ENCODE data around the gene DPAGT1.
"Not testable (repeated sequence)": the region's sequence is repeated elsewhere in the genome, so short reads cannot be mapped to it uniquely, and the experiment has no call there.

Gene DPAGT1

DNA sequence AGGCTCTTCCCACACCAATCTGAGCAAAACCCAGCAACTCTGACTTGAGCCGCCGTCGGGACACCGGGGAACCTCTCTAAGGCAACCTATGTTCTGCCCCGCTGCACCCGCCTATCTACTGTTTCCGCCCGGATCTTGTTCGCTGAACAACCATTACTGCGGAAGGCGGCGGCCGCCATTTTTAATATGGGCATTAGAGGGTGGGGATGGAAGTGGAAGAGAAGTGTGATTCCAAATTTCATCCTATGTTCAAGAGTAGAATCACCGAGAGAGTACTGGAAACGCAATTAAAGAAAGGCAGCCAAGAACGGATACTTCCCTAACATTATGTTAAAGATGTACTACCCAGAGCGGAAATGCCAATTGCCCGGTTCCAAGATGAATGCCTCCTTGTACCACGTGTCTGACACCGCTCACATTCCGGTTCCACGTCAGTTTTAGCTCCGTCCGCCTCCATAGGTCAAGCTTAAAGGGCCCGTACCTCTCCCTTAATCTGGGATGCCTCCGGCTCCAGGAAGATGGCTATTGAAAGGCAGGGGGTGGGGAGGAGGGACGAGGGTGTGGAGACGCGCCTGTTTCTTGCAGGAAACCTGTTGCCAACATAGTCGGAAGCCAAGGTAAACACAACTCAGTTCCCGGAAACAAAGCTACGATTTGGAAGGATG, at the start of gene DPAGT1:
Gene DPAGT1, minus strand, starts transcription at position 95 of the 665 bp plus-strand sequence. CDS start 198 bp downstream, outside the sequence.
- peak within 1 kb of the TSS; percentile 68 for H3K4me3 ChIP-seq (ENCODE audit: low read length)
- peak within 1 kb of the TSS; percentile 83 for H3K9ac ChIP-seq (ENCODE audit: low read length)
- no peaks in the 10 kb centered on the region for H3K9me3 ChIP-seq (ENCODE audit: control insufficient read depth, low read length)
- no peaks in the 10 kb centered on the region for H3K27me3 ChIP-seq (ENCODE audit: control insufficient read depth, insufficient read depth, low read length)
- H3K36me3 ChIP-seq (ENCODE audit: control insufficient read depth, insufficient read depth, low read length): peaks cover 6% of the 10 kb centered on the region
- peaks cover 26% of the 10 kb centered on the region for H3K4me1 ChIP-seq (ENCODE audit: control insufficient read depth, insufficient read depth, low read length)

DNA sequence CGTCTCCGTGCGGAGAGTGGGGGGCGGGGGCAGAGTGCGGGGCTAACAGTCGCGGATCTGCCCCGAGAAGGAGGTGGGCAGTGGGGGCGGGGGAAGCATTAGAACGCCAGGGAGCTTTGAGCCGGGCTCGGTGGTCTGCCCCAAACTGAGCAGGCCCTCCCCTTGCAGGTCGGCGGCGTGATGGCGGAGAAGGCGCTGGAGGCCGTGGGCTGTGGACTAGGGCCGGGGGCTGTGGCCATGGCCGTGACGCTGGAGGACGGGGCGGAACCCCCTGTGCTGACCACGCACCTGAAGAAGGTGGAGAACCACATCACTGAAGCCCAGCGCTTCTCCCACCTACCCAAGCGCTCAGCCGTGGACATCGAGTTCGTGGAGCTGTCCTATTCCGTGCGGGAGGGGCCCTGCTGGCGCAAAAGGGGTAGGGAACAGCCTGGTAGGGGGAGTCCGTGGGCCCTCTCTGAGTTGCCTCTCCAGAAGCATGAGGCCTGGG, 48.2 kb upstream of the DPAGT1 start:
- no peak overlapping the region for H3K4me3 ChIP-seq (ENCODE audit: low read length)
- no peaks in the 10 kb centered on the region for H3K9me3 ChIP-seq (ENCODE audit: control insufficient read depth, low read length)
- H3K36me3 ChIP-seq (ENCODE audit: control insufficient read depth, insufficient read depth, low read length): no peaks in the 10 kb centered on the region
- H3K4me1 ChIP-seq (ENCODE audit: control insufficient read depth, insufficient read depth, low read length): peaks cover 12% of the 10 kb centered on the region
- H3K9ac ChIP-seq (ENCODE audit: low read length): peak overlapping the region; percentile 15
- peaks cover 51% of the 10 kb centered on the region for H3K27me3 ChIP-seq (ENCODE audit: control insufficient read depth, insufficient read depth, low read length)

DNA sequence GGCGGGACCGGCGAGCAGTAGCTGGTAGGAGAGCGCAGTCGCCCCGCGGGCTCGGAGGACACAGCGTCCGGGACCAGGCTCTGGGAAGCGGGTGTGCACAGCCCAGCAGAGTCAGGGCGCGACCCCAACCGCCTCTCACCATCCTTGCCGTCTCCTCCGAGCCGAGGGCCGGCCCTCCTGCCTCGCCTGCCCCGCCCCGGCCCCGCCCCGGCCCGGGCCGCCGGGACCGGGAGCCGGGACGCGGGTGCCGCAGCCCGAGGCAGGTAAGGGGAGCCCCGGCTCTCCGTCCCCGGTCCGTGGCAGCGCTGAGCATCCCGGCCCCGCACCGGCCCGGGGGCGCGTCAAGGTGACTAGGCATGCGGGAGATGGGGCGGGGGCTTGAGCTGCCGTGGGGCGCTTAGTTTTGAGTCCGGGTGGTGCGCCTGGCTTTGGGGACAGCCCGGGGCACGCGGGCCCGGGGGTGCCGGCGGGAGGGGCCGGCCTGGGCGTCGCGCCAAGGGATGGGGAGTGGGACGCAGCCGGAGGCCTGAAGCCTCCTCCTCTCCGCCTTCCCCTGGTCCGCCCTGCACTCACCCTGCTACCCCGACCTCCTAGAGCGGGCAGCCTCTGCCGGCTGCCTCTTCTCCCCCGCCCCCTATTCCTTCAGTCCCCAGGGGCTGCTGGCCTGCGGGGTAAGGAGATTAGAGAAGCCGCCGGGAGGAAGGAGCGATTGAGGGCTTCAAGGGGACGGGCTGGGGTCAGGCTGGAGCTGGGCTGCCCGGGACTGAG, 47.5 kb upstream of the DPAGT1 start, which contains the start of gene ABCG4:
Gene ABCG4, plus strand, starts transcription at position 35 of the 768 bp plus-strand sequence. CDS start 914 bp downstream, outside the sequence.
- Histone ChIP-seq H3K9me3 (ENCODE audit: control insufficient read depth, low read length) (no peaks in the 10 kb centered on the region), H3K9ac (ENCODE audit: low read length) (peak within 1 kb of the TSS; percentile 15), H3K27me3 (ENCODE audit: control insufficient read depth, insufficient read depth, low read length) (peaks cover 51% of the 10 kb centered on the region), H3K36me3 (ENCODE audit: control insufficient read depth, insufficient read depth, low read length) (no peaks in the 10 kb centered on the region), H3K4me1 (ENCODE audit: control insufficient read depth, insufficient read depth, low read length) (peaks cover 12% of the 10 kb centered on the region), H3K4me3 (ENCODE audit: low read length) (no peak within 1 kb of the TSS)

DNA sequence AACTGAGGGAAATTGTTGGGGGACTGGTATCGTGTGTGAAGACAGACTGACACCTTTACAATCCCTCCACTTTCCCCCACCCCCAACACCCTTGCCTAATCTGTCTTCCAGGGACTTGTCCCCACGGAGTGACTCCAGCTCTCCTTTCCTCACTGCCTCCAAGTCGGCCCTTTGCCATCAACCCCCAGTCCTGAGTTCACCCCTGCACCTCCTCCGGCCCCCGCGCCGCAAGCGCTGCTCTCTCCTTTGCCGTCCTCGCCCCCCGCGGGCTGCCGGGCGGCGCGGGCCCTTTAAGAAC, 47.0 kb upstream of the DPAGT1 start:
- Histone ChIP-seq H3K36me3 (ENCODE audit: control insufficient read depth, insufficient read depth, low read length) (no peaks in the 10 kb centered on the region), H3K9ac (ENCODE audit: low read length) (no peak overlapping the region), H3K4me1 (ENCODE audit: control insufficient read depth, insufficient read depth, low read length) (peaks cover 12% of the 10 kb centered on the region), H3K4me3 (ENCODE audit: low read length) (no peak overlapping the region), H3K27me3 (ENCODE audit: control insufficient read depth, insufficient read depth, low read length) (peaks cover 46% of the 10 kb centered on the region), H3K9me3 (ENCODE audit: control insufficient read depth, low read length) (no peaks in the 10 kb centered on the region)

DNA sequence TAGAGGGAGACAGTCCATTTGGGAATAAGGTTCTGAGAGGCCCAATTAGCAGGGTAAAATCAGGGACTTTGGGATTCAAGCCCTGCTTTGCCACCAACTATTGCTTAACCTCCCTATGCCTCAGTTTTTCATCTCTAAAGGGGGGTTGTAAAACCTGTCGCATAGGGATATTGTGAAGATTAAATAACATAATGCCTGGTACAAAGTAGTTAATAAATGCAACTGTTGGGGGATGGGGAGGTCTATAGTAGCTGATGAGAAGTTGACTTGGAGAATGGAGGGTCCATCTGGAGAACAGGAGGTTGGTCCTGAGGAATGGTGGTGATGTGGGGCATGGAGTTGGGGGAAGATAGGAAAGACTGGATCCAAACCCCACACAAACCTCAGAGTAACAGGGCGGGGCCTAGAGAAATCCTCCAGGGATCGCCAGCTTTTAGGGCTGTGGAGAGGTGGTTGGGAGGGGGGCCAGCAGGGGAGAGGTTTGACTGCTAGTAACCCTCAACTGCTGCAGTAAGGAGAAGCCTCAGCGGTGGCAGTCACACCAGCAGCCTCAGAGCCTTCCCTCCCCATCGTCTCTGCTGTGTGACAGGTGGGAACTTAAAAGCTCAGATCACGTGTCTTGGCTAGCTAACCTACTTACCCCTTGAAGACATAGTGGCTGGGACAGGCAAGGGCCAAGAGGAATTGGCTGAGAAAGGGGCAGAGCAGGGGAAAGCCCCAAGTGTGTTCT, 46.1 kb upstream of the DPAGT1 start:
- no peaks in the 10 kb centered on the region for H3K36me3 ChIP-seq (ENCODE audit: control insufficient read depth, insufficient read depth, low read length)
- no peak overlapping the region for H3K4me3 ChIP-seq (ENCODE audit: low read length)
- H3K27me3 ChIP-seq (ENCODE audit: control insufficient read depth, insufficient read depth, low read length): peaks cover 40% of the 10 kb centered on the region
- no peak overlapping the region for H3K9ac ChIP-seq (ENCODE audit: low read length)
- H3K4me1 ChIP-seq (ENCODE audit: control insufficient read depth, insufficient read depth, low read length): peaks cover 12% of the 10 kb centered on the region
- H3K9me3 ChIP-seq (ENCODE audit: control insufficient read depth, low read length): no peaks in the 10 kb centered on the region

DNA sequence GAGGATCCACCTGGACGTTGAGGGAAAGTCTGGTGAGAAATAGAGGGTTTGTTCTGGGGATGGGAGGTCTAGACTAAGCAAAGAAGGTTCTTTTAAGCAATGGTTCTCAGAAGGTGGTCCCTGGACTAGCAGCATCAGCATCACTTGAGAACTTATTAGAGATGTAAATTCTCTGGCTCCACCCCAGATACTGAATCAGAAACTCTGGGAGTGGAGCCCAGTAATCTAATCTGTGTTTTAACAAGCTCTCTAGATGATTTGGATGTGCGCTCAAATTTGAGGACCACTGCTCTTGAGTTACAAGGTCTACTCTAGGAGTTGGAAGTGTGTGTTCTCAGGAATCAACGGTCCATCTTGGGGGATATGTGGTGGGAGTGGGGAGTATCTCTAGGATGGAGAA, 43.9 kb upstream of the DPAGT1 start:
- peaks cover 12% of the 10 kb centered on the region for H3K4me1 ChIP-seq (ENCODE audit: control insufficient read depth, insufficient read depth, low read length)
- peaks cover 35% of the 10 kb centered on the region for H3K27me3 ChIP-seq (ENCODE audit: control insufficient read depth, insufficient read depth, low read length)
- no peak overlapping the region for H3K4me3 ChIP-seq (ENCODE audit: low read length)
- no peak overlapping the region for H3K9ac ChIP-seq (ENCODE audit: low read length)
- no peaks in the 10 kb centered on the region for H3K36me3 ChIP-seq (ENCODE audit: control insufficient read depth, insufficient read depth, low read length)
- no peaks in the 10 kb centered on the region for H3K9me3 ChIP-seq (ENCODE audit: control insufficient read depth, low read length)

DNA sequence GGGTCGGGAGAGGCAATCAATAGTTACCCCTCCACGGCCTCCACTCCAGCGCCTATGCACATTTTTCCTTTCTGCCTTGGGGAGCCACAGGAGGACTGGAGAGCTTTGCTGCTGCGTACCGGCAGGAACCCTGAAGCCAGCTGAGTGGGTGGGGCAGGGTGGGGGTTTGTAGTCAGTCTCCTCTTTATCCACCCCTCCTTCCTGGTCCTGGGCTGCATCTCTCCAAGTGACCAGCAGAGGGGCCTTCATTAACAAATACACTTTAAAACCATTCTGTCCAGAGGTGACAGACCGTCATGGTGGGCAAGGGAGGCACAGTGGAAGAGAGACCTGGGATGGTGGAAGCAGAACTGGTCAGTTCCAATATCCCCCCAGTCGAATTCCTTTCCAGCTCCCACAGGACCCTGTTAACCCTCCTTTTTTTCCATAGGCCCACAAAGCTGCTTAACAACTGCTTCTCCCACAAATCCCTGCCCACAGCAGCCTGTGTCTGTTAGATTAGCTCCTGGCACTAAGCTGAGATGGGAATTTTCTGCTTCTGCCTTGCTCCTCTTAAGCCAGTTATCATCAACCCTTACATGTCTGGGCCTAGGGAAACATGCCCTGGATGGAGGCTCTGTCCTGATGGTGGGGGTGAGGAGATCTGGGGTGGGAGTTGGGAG, 43.3 kb upstream of the DPAGT1 start:
- Histone ChIP-seq H3K4me1 (ENCODE audit: control insufficient read depth, insufficient read depth, low read length) (peaks cover 12% of the 10 kb centered on the region), H3K27me3 (ENCODE audit: control insufficient read depth, insufficient read depth, low read length) (peaks cover 29% of the 10 kb centered on the region), H3K9ac (ENCODE audit: low read length) (no peak overlapping the region), H3K36me3 (ENCODE audit: control insufficient read depth, insufficient read depth, low read length) (no peaks in the 10 kb centered on the region), H3K9me3 (ENCODE audit: control insufficient read depth, low read length) (no peaks in the 10 kb centered on the region), H3K4me3 (ENCODE audit: low read length) (no peak overlapping the region)

DNA sequence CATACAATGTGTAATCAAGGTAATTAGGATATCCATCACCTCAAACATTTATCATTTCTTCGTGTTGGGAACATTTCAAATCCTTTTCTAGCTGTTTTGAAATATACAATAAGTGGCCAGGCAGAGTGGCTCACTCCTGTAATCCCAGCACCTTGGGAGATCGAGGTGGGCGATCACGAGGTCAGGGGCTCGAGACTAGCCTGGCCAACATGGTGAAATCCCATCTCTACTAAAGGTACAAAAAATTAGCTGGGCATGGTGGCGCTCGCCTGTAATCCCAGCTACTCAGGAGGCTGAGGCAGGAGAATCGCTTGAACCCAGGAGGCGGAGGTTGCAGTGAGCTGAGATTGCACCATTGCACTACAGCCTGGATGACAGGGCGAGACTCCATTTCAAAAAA, 37.6 kb upstream of the DPAGT1 start:
- H3K9me3 ChIP-seq (ENCODE audit: control insufficient read depth, low read length); H3K36me3 ChIP-seq (ENCODE audit: control insufficient read depth, insufficient read depth, low read length); H3K4me1 ChIP-seq (ENCODE audit: control insufficient read depth, insufficient read depth, low read length); H3K9ac ChIP-seq (ENCODE audit: low read length); H3K4me3 ChIP-seq (ENCODE audit: low read length); H3K27me3 ChIP-seq (ENCODE audit: control insufficient read depth, insufficient read depth, low read length): not testable (repeated sequence)

DNA sequence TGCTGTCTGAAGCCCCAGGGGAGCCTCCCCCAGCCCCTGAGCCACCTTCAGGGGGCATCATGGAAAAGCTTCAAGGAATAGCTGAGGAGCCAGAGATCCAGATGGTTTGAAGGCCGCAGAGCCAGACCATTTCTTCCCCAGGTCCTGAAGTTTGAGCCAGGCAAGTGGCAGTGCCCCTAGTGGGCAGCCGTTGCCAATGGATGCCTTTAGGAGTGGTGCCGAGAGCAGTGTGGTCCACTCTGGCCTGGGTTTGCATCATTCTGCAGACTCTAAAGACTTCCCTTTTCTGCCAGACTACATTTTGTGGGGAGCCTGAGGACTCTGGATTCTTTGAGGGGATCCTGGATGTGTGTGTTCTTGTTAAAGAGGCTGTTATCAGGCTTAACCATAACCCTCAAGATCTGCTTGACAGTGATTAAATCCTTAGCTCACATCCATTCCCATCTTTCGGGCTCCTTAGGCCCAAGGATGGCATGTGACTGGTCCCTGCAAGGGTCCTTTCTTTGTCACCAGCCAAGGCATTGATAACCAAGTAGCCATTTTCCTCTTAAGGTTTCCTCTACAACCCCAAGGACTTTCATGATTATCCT, 32.8 kb upstream of the DPAGT1 start:
- no peak overlapping the region for H3K9ac ChIP-seq (ENCODE audit: low read length)
- no peaks in the 10 kb centered on the region for H3K4me1 ChIP-seq (ENCODE audit: control insufficient read depth, insufficient read depth, low read length)
- no peak overlapping the region for H3K4me3 ChIP-seq (ENCODE audit: low read length)
- H3K36me3 ChIP-seq (ENCODE audit: control insufficient read depth, insufficient read depth, low read length): peaks cover 20% of the 10 kb centered on the region
- H3K9me3 ChIP-seq (ENCODE audit: control insufficient read depth, low read length): no peaks in the 10 kb centered on the region
- no peaks in the 10 kb centered on the region for H3K27me3 ChIP-seq (ENCODE audit: control insufficient read depth, insufficient read depth, low read length)

DNA sequence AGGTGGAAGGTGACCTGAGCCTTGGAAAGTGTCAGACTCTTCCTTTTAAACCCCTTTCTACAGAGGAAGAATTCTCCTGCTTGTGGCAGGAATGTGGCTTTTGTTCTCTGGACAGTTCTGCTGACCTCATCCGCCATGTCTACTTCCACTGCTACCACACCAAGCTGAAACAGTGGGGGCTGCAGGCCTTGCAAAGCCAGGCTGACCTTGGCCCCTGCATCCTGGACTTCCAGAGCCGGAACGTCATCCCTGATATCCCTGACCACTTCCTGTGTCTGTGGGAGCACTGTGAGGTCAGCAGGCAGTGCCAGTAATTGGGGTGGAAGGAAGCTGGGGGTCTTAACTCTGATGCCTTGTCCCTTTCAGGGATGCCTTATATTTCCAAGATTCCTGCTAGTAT, 29.0 kb upstream of the DPAGT1 start:
- Histone ChIP-seq H3K9ac (ENCODE audit: low read length) (no peak overlapping the region), H3K36me3 (ENCODE audit: control insufficient read depth, insufficient read depth, low read length) (peaks cover 20% of the 10 kb centered on the region), H3K4me1 (ENCODE audit: control insufficient read depth, insufficient read depth, low read length) (peaks cover 12% of the 10 kb centered on the region), H3K9me3 (ENCODE audit: control insufficient read depth, low read length) (no peaks in the 10 kb centered on the region), H3K4me3 (ENCODE audit: low read length) (no peak overlapping the region), H3K27me3 (ENCODE audit: control insufficient read depth, insufficient read depth, low read length) (no peaks in the 10 kb centered on the region)

DNA sequence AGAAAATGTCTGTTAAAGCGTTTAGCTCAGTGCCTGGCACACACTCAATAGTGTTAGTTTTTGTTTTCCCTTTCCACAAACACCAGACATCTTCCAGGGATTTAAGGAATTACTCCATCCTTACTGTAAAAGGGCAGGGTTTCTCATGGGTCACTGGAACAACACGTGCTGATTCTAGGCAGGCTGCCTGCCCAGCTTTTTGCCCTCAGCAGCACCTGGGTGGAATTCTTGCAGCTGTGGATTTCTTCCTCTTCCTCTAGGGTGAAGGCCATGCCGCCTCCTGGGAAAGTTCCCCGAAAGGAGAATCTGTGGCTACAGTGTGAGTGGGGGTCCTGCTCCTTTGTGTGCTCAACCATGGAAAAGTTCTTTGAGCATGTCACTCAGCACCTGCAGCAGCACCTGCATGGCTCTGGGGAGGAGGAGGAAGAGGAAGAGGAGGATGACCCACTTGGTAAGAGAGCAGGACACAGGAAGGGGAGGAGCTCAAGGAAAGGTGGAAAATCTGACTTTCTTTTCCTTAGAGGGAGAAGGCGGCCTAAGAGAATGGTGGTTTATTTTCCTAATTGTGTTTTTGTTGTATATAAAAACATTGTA, 25.1 kb upstream of the DPAGT1 start:
- H3K36me3 ChIP-seq (ENCODE audit: control insufficient read depth, insufficient read depth, low read length): peaks cover 7% of the 10 kb centered on the region
- H3K9me3 ChIP-seq (ENCODE audit: control insufficient read depth, low read length): no peaks in the 10 kb centered on the region
- H3K27me3 ChIP-seq (ENCODE audit: control insufficient read depth, insufficient read depth, low read length): no peaks in the 10 kb centered on the region
- no peak overlapping the region for H3K9ac ChIP-seq (ENCODE audit: low read length)
- H3K4me3 ChIP-seq (ENCODE audit: low read length): no peak overlapping the region
- H3K4me1 ChIP-seq (ENCODE audit: control insufficient read depth, insufficient read depth, low read length): peaks cover 18% of the 10 kb centered on the region

All from mucosa of stomach (tissue), 1 donor.